ENCODE results near the gene TTLL4.

- TF ChIP-seq CTCF (IDR thresholded peaks at IDR 0.05; ENCODE audit: insufficient read depth, low read length, poor library complexity, severe bottlenecking) (no peak), EZH2phosphoT487 (conservative IDR thresholded peaks at IDR 0.05; ENCODE audit: low read length) (no peak)
Observed at GRCh38 chr2:218761795-218762194, 51.2 kb downstream of the TTLL4 start.

Data from SU-DHL-6 (cell line).